Fibroblast of lung (primary cell): ENCODE results near the gene KDM5B. TPM values are rescaled to one million over a fixed set of nuclear protein-coding genes. Genes with fewer than 3 reads are reported as not detected.

ENCODE experiments used
- DNase-seq, 2 donors: peaks; one replicate each; pipeline versions ENCODE4 v3.0.0 to v3.0.0-alpha.2; 2010; ENCODE audit warnings: low read depth in 2 of 2
- H2AFZ ChIP-seq: 2 replicates; pipeline ENCODE4 v1.5.1; 2012; ENCODE audit warnings: low read length, control low read depth, inconsistent platforms
- H3K27ac ChIP-seq: 2 replicates; pipeline ENCODE4 v1.5.1; 2011; ENCODE audit warnings: low read length, control low read depth; ENCODE audit not compliant: insufficient read depth
- H3K27me3 ChIP-seq: 2 replicates; pipeline ENCODE4 v1.5.1; 2011; ENCODE audit warnings: mild to moderate bottlenecking, low read length; ENCODE audit not compliant: control insufficient read depth, insufficient read depth
- H3K36me3 ChIP-seq: 2 replicates; pipeline ENCODE4 v1.5.1; 2011; ENCODE audit warnings: low read length; ENCODE audit not compliant: control insufficient read depth, insufficient read depth
- H3K4me1 ChIP-seq: 2 replicates; pipeline ENCODE4 v1.5.1; 2011; ENCODE audit warnings: low read length; ENCODE audit not compliant: control insufficient read depth, insufficient read depth; ENCODE audit errors: extremely low read depth
- H3K4me2 ChIP-seq: 2 replicates; pipeline ENCODE4 v1.5.1; 2011; ENCODE audit warnings: low read length, control low read depth; ENCODE audit not compliant: insufficient read depth; ENCODE audit errors: extremely low read depth
- H3K4me3 ChIP-seq, 4 experiments: fragments of 200-600 bp in 1 of 4; sonication (generic) in 1 of 4; replicated peaks in 1 of 4; 2 replicates each; pipeline ENCODE4 v1.5.1; 2011 to 2016; ENCODE audit warnings: low read length in 4 of 4, low read depth in 3 of 4, mild to moderate bottlenecking in 3 of 4, control low read depth in 2 of 4, inconsistent platforms in 1 of 4, mixed read lengths in 1 of 4; ENCODE audit not compliant: insufficient read depth in 1 of 4; ENCODE audit errors: control extremely low read depth in 1 of 4
- H3K79me2 ChIP-seq: 2 replicates; pipeline ENCODE4 v1.5.1; 2012; ENCODE audit warnings: mild to moderate bottlenecking, low read length, inconsistent platforms; ENCODE audit not compliant: control insufficient read depth, insufficient read depth
- H3K9ac ChIP-seq: 2 replicates; pipeline ENCODE4 v1.5.1; 2011; ENCODE audit warnings: mild to moderate bottlenecking, low read length, control low read depth; ENCODE audit not compliant: insufficient read depth
- H3K9me3 ChIP-seq: 2 replicates; pipeline ENCODE4 v1.5.1; 2012; ENCODE audit warnings: low read depth, low read length; ENCODE audit not compliant: control insufficient read depth, insufficient read depth
- H4K20me1 ChIP-seq: 2 replicates; pipeline ENCODE4 v1.5.1; 2011; ENCODE audit warnings: low read length; ENCODE audit not compliant: control insufficient read depth, insufficient read depth; ENCODE audit errors: extremely low read depth
- CTCF ChIP-seq, 2 donors: IDR thresholded peaks in 1 of 2; conservative IDR thresholded peaks in 1 of 2; 1 replicate in 1 of 2; 2 replicates in 1 of 2; pipeline ENCODE4 v1.5.1; 2011 to 2012; ENCODE audit warnings: low read length in 2 of 2, control low read depth in 1 of 2, inconsistent platforms in 1 of 2, low read depth in 1 of 2, mild to moderate bottlenecking in 1 of 2
- EZH2 ChIP-seq: IDR thresholded peaks from 2 replicates; pipeline ENCODE4 v1.5.1; 2012; ENCODE audit warnings: low read length, control low read depth, mild to moderate bottlenecking; ENCODE audit errors: missing control alignments
- polyA plus RNA-seq, 2 donors: library from polyadenylated mRNA; depleted of rRNA in 1 of 2; stranded (reverse) in 1 of 2; unstranded in 1 of 2; fragments of >200 nt; gene quantifications; 2 replicates each; pipeline ENCODE4 v1.2.1, GENCODE V29; 2011 to 2012; ENCODE audit warnings: missing spikeins in 1 of 2
- total RNA-seq: library from RNA; depleted of rRNA; stranded (reverse); fragments of >200 nt; gene quantifications from 2 replicates; pipeline ENCODE4 v1.2.1, GENCODE V29; 2014

Gene KDM5B
- total and polyA plus RNA-seq, 2 donors (not counting 1 experiment from before 2014, with no cell fraction given) = 52.0 to 82.2 TPM

- TF ChIP-seq CTCF (conservative IDR thresholded peaks at IDR 0.05 in 1 of 2, IDR thresholded peaks at IDR 0.05 in 1 of 2; ENCODE audit: low read depth in 1 of 2, low read length in 2 of 2) (no peak), EZH2 (no peak)
These were observed 116.4 kb downstream of the KDM5B start for GRCh38 chr1:202691816-202692215.

GRCh38 chr1:202689493-202690342 lies 118.5 kb downstream of the KDM5B start:
- DNase-seq = no peak
- TF ChIP-seq CTCF (conservative IDR thresholded peaks at IDR 0.05 in 1 of 2, IDR thresholded peaks at IDR 0.05 in 1 of 2; ENCODE audit: low read depth in 1 of 2, low read length in 2 of 2) = no peak
- no peak overlapping the region for H3K9ac ChIP-seq
- H3K36me3 ChIP-seq = no peaks in the 10 kb centered on the region
- no peaks in the 10 kb centered on the region for H3K79me2 ChIP-seq
- H3K4me2 ChIP-seq = no peak overlapping the region
- no peaks in the 10 kb centered on the region for H3K4me1 ChIP-seq
- H2AFZ ChIP-seq = no peak overlapping the region
- H3K9me3 ChIP-seq = no peaks in the 10 kb centered on the region
- H3K4me3 ChIP-seq = no peak overlapping the region
- H3K27ac ChIP-seq = no peak overlapping the region
- no peaks in the 10 kb centered on the region for H4K20me1 ChIP-seq
- peaks cover 14% of the 10 kb centered on the region for H3K27me3 ChIP-seq

More at GRCh38 chr1:202691816-202692215, 116.4 kb downstream of the KDM5B start:
- Histone ChIP-seq H4K20me1 (no peaks in the 10 kb centered on the region), H3K9ac (no peak overlapping the region), H3K4me3 (no peak overlapping the region), H3K9me3 (no peaks in the 10 kb centered on the region), H2AFZ (no peak overlapping the region), H3K27ac (no peak overlapping the region), H3K36me3 (no peaks in the 10 kb centered on the region), H3K4me2 (no peak overlapping the region), H3K79me2 (no peaks in the 10 kb centered on the region), H3K27me3 (peaks cover 13% of the 10 kb centered on the region), H3K4me1 (no peaks in the 10 kb centered on the region)
- no peak for DNase-seq

GRCh38 chr1:202689082-202689481 lies 119.1 kb downstream of the KDM5B start:
- Histone ChIP-seq H2AFZ (no peak overlapping the region), H3K27me3 (peaks cover 17% of the 10 kb centered on the region), H3K79me2 (no peaks in the 10 kb centered on the region), H3K4me2 (no peak overlapping the region), H3K4me3 (no peak overlapping the region), H3K27ac (no peak overlapping the region), H3K4me1 (no peaks in the 10 kb centered on the region), H3K9ac (no peak overlapping the region), H4K20me1 (no peaks in the 10 kb centered on the region), H3K36me3 (no peaks in the 10 kb centered on the region), H3K9me3 (no peaks in the 10 kb centered on the region)
- TF ChIP-seq CTCF (conservative IDR thresholded peaks at IDR 0.05 in 1 of 2, IDR thresholded peaks at IDR 0.05 in 1 of 2; ENCODE audit: low read depth in 1 of 2, low read length in 2 of 2) (no peak), EZH2 (no peak)
- no peak for DNase-seq
